ENCODE data around the gene MRPL22.
A peak's percentile ranks its signal among the peaks of the same experiment; 100 is the strongest.
"Not testable (repeated sequence)": the region's sequence is repeated elsewhere in the genome, so short reads cannot be mapped to it uniquely, and the experiment has no call there.

MRPL22 gene

DNA sequence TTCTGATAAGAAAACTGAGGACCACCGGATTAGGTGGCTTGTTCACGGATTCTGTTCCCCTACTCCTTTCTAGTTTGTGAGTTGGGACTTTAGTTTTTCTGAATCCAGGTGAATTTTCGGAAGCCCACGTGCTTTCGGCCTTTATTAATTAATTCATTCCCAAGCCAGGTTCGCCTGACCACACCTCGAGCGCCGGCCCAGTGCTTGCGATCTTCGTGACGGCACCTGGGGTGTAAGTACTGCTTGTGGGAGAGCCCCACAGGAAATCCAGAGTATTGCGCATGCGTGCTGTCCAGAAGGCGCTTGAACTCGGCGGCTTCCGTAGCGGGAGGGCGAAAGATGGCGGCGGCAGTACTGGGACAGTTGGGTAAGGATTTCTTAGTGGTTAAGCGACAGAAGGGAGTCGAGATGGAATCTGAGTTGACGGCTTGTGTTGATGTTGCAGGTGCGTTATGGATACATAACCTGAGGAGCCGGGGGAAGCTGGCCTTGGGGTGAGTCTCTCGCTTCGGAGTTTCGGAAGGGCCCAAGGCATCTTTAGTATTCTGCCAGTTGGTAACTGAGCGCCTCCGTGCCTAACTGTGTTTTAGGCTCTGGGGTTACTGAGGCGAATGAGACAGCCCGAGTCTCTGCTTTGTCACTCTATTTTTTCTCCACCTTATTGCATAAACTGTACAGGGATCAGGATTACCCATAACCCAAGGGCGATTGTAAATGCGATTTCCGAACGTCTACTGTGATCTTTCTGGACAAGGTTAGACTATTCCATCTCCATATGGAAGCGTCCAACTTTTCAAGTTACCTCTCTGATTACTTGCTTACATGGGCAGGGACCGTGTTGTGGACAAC lies at the start of gene MRPL22:
MRPL22 (plus strand) TSS at position 302 of the 849 bp plus-strand sequence; CDS start at position 340, 38 bp downstream.
- DNase-seq (ENCODE audit: low read depth) = peak; percentile 86

DNA sequence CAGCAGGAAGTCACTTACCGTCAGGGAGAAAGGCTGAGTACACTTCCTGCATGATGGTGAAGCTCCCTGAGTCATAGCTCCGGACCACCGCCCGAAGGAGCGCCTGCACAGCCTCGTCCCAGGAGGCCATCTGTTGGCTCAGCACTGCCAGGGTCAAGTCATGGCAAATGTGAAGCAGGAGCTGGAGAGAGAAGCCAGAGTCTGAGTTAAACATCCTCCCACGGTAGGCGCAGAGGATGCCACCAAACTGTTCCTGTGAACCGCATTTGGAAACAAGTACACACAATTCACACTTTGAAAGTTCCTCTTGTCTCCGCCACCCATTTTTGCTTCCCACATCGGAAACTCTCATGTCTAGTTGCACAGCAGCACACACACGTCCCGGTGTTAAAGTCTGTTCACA lies 48.5 kb upstream of the MRPL22 start:
- DNase-seq (ENCODE audit: low read depth) = no peak

DNA sequence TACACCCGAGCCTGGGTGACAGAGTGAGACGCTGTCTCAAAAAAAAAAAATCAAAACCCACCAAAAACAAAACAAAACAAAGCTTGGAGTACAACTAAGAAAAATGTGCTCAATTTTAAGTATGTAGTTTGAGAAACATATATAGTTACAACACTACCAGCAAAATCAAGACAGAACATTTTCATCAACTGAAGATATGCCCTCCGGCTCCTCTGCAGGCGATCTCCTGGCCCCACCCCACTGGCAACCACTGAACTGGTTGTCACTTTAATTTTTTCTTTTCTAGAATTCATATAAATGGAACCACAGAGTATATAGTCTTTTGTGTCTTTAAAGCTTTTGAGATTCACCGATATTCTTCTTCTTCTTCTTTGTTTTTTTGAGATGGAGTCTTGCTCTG lies 47.5 kb upstream of the MRPL22 start:
- DNase-seq (ENCODE audit: low read depth) = no peak

DNA sequence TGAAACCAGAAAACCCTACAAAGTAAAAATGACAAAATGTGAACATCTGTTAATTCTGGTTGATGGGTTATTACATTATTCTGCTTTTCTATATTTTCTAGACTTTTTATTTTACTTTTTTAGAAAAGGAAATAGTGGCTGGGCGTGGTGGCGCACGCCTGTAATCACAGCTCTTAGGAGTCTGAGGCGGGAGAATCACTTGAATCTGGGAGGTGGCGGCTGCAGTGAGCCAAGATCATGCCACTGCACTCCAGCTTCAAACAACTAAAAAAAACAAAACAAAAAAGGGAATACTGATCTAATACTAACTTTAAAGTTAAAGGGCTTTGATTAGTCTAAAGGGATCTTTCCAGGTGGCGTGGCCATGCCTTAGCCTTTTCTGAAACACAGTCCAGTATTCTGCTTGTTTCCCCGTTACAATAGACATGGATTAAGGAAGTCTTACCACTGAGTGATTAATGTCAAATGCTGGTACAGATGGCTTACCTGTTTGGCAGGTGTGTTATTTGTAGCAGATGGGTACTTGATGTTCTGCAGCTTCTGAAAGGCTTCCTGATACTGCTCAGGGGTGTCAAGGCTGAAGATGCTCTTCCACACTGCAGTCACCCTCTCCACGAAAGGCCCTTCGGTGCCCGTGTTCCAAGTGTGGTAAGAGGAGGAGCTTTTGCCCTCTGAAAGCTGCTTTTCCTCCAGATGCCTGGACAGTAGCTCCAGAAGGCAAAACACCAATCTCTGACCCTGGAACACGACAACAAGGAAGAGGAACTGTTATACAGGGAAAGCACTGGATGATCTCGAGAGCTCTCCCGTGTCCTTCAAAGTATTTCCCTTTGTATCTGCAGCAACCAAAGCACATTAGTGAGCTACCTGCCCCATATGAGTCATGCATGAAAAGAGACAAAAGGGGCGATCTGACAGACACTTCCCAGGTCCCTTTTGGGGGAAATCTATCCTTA lies 45.0 kb upstream of the MRPL22 start:
- DNase-seq (ENCODE audit: low read depth) = no peak

DNA sequence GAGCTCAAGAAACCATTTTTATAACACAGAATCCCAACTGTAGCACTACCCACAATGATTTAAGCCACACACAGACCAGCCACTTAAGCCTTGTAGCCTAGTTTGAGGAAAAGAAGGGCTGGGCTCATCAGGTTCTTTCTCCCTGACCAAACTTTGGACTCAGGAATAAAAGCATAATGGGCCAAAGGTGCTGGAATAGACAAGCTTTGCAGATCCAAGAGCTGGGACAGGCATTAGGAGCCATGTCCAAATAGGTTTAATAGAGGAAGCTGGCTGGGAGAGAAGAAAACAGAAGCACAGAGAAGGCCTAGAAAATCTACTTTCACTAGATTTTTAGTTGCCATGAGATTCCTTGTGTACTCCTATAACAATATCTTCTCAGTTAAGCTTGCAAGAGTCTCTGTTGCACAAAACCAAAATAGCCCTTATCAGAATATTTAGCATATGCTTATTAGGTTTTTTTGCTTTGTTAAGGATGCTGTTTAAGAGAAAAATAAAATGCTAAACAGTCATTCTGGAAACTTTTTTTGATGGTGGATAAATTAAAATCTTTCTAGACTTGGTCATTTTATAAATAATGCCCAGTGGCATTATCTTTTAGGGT lies 44.2 kb upstream of the MRPL22 start:
- DNase-seq (ENCODE audit: low read depth) = no peak

DNA sequence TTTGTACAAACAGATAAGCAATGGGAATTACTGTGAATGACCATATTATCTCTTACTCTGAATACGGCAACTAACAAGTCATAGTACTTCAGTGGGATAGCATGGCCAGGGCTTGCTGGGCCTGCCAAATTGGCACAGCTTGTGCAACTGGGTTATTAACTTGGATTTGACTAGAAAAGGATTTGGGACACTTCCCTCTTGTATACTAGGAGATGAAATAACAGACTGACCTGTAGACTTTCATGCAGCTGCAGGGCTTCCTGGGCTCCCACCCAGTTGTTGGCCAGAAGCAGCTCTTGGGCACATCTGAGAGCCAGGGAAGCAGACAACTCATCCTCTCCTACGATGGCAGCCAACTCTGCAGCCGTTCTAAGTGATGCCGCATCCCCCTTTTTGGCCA lies 42.7 kb upstream of the MRPL22 start:
- DNase-seq (ENCODE audit: low read depth) = no peak

DNA sequence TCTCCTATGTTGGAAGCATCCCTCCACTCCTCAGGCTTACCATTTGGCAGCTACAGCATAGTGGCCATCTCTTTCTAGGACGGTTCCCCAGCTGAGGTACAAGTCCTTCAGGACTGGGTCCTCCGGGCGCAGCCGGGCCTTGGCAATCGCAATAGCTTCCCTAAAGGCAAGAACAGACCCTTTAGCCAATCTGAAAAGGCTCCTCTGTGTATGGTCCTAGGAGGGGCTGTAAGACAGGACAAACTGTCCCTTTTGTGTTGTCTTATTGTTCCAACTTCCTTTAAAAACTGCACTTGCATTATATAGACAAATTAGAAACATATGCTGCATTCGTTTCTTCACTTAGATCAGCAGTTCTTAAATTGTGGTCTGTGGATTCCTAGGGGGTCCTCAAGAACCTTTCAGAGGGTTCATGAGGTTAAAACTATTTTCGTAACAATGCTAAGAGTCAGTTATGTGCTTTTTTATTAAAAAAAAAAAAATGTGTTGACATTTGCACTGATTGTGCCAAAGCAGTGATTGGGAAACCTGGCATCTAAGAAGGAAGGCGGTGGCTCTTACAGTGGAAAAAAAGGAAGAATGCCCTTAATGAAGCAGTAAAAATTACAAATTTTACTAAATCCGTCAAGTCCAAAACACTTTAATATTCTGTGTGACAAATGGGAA lies 41.6 kb upstream of the MRPL22 start:
- no peak for DNase-seq (ENCODE audit: low read depth)

DNA sequence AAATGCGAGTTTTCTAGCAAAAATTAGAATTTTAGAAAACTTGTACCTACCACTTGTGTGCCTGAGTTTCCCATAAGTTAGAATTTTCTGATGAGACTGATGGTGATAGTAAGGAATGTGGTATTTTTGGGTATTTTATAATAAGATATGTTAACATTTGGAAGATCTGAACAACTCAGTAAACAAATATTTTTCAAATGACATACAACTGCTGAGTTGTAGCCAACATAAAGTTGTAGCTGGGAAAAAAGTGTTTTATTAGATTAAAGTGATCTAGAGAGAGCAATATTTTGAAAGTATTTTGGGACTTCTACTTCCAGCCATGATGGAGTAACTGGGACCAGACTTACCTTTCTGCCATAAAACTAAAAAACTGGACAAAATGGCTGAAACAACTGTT lies 40.8 kb upstream of the MRPL22 start:
- no peak for DNase-seq (ENCODE audit: low read depth)

DNA sequence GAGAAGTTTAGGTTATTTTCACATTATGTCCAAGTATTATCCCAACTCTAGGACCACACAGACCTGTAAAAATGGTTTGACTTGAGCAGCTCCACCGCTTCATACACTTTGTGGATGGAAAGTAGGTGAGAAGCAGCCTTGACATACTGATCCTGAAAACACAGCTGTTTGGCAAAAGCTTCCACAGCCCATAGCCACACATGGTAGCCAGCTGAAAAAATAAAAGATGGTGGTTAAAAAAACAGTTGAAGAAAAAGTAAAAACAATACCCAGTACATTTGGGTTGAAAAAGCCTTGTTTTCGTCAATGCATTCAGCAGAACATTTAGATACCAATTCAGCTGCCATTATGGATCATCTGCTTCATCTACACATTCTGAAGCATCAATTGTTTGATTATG lies 39.6 kb upstream of the MRPL22 start:
- DNase-seq (ENCODE audit: low read depth) = no peak

DNA sequence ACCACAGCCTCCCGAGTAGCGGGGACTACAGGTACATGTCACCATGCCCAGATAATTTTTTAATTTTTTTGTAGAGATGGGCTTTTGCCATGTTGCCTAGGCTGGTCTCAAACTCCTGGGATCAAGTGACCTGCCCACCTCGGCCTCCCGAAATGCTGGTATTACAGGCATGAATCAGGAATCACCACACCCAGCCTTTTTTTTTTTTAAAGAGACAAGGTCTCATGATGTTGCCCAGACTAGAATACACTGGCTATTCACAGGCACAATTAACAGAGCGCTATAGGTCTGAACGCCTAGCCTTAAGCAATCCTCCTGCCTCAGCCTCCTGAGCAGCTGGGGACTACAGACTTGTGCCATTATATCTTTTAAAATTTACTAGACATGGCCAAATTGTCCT lies 39.0 kb upstream of the MRPL22 start:
- no peak for DNase-seq (ENCODE audit: low read depth)

DNA sequence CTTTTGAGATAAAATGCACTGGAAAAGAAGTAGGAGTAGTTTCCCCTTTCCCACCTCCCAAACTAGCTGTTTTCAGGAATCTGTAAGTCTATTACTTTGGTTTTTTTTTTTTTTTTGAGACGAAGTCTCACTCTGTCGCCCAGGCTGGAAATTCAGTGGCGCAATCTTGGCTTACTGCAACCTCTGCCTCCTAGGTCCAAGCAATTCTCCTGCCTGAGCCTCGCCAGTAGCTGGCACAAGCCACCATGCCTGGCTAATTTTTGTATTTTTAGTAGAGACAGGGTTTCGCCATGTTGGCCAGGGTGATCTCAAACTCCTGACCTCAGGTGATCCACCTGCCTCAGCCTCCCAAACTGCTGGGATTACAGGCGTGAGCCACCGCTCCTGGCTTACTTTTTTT lies 35.3 kb upstream of the MRPL22 start:
- DNase-seq (ENCODE audit: low read depth) = not testable (repeated sequence)

DNA sequence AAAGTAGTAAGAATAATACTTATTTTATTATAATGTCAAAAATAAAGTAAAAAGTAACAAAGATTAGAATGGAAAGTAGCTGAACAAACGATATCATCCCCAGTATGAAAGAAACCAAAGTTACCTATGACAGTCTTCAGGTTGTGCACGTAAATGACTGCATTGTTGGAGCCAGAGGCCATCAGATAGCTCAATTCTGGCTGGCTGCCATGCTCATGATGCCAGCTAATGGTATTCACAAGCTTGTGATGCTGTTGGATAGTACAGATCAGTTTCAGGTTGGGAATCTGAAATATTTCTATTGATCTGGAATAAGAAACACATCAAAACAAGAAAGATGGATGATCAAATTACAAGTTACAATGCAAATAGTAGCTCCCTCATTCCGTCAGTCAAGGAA lies 24.0 kb upstream of the MRPL22 start:
- no peak for DNase-seq (ENCODE audit: low read depth)

DNA sequence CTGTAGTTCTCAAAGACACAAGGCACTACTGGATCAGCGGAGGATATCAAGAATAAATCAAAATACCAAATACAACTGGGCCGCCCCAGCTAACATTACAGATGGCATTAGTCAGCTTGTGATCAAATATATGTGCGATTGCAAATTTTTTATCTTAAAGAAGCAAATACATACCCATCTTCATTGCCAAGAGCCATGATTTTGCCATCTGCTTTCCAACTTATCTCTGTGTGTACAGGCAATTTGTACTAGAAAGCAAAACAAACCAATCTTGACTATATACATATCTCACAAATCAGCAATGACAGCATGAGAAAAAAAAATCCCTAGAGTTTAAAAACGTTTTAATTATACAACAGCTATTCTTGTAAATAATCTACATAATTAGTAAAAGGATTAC lies 23.1 kb upstream of the MRPL22 start:
- no peak for DNase-seq (ENCODE audit: low read depth)

DNA sequence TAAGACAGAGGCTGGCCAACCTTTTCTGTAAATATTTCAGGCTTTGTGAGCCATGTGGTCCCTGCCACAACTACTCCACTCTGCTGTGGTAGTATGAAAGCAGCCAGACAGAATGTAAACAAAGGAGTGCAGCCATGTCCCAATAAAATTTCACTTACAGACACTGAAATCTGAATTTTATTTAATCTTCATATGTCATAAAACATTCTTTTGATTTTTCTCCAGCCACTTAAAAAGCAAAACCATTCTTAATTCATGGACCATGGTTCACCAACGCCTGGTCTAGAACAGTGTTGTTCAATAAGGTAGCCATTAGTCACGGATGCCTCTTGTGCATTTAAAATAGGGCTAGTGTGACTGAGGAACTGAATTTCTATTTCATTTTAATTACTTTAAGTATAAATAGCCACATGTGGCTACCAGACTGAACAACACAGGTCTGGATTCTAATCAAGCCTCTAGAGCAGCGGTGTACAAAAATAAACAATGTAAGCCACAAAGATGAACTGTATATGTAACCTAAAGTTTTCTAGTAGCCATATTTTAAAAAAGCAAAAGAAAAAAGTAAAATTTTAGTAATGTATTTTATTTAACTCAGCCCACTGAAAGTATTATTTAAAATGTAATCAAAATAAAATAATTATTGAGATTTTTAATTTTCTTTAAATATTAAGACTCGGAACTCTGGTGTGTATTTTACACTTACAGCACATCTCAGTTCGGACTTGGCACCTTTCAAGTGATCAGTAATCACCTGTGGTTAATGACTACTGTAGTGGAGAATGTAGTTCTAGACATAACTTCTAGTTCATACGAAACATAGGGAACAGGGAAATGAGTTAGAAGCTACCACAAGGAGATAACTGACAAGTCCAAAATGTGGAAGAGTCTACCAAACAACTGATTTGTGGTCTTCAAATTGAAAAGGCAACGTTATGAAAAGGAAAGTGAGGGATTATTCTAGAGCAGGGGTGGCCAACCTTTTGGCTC lies 17.1 kb upstream of the MRPL22 start:
- DNase-seq (ENCODE audit: low read depth) = no peak

DNA sequence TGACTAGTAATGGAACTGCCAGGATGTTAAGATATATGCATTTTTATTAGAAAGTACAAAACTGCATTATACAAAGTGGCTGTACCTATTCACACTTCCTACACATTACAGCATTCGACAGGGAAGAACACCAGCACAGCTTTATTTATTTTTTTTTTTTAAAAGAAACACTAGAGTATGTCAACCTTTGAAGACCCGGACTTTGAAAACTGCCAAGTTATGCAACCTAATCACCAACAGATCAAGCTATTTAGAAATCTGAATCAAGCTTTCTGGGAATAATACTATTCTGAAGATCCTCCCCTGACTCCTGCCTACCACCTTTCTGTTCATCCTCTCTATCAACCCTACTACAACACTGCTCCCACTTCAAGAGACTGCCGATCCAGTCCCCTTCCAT lies 7.3 kb upstream of the MRPL22 start:
- no peak for DNase-seq (ENCODE audit: low read depth)

DNA sequence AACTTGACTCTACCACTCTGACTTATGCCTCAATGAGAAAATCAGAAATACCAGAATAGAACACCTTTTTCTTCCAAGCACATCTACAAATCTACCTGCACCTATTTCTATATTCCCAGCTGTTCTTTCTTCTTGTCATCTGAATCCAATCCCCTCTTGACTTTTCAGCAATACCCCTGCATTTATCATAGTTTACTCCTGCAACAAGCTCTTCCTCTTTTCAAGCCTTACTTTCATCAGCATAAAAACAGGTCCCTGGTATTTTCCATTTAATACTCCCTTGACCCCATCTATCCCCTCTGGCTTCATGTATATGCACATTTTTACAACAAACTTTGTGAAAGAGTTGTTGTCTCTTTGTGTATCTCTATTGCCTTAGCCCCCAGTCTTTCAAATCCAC lies 6.0 kb upstream of the MRPL22 start:
- no peak for DNase-seq (ENCODE audit: low read depth)

DNA sequence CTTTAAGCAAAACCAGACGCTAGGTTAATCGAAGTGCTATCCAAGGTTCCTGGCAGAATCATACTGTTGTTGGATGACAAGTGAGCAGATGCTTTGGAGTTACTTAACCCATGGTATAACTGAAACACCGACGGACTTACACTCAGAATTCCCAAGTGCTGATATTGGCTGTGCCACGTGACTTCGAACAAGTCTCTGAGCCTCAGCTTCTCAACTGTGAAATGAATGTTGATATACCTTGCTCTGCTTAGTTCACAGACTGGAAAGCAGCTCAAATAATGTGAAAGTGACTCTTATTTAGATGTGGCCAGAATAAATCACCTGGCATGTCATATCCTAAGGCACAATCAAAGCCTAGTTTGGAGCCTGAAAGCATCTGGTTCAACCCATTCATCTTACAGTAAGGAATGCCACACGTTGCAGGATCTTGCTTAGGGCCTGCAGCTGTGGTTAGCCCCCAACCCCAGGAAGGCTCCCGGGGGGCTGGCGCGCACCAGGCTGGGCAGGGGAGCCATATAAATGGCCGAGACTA lies 3.6 kb upstream of the MRPL22 start:
- no peak for DNase-seq (ENCODE audit: low read depth)

DNA sequence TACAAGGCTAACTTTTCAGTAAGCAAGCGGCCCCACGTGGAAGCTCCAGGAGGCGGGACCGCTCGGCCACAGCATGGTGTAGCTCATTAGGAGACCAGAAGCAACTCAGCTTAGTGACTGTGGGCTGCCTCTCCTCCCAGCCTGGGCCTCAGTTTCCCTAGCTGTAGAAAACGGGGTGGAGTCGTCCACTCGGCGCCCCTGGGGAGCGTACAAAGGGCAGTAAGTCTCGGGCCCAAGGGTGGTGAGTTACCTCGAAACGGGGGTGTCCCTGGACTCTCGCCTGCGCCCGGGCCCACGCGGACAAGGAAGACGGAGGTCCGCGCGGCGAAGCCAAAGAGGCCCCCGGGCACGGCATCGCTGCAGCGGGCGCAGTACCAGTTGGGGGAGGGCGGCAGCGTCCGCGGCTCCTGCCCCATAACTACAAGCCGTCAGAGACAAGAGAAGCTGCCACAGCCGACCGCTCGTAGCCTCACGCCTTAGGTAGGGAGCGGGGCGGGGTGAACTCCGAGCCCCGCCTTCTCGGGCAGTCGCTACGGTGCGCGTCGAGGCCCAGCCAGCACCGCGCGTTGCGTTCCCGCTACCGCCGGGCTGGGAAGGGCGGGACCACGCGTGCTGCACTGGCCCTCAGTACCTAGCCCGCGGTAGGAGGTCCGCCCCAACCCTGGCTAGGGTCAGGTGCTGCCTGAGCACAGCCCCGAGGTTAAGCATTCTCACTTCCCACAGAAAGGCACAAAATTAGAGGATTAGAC lies 3.0 kb upstream of the MRPL22 start, which contains the start of gene GEMIN5:
GEMIN5 (minus strand) TSS at position 494 of the 749 bp plus-strand sequence; CDS start at position 416, 78 bp downstream.
- peak; percentile 70 for DNase-seq (ENCODE audit: low read depth)

DNA sequence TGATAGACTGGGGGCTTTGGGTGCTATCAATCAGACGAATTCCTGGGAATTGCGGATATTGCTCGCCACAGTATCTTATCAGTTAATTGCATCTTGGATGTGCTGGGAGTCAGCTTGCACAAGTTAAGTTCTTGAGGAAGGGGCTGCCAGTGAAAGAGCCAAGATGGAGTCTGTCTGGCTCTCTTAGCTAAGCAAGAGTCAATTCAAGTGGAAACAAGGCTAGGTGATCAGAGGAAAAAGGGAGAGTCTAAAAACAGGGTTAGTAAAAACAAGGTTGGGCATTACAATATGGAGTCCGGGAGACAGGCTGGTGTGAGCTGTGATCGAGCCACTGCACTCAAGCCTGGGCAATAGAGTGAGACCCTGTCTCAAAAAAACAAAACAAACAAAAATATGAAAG lies 1.5 kb upstream of the MRPL22 start:
- not testable (repeated sequence) for DNase-seq (ENCODE audit: low read depth)

DNA sequence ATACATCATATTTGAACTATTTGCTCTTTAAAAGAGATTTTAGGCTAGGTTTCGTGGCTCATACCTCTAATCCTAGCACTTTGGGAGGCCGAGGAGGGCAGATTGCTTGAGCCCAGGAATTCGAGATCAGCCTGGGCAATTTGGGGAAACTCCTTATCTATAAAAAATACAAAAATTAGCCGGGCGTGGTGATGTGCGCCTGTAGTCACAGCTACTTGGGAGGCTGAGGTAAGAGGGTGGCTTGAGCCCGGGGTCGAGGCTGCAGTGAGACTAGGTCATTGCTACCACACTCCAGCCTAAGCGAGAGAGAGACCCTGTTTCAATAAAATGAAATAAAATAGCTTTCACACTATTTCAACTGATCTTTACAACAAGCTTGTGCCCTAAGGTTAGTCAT lies 500 bp upstream of the MRPL22 start:
- DNase-seq (ENCODE audit: low read depth) = no peak

Data from stimulated activated CD8-positive, alpha-beta memory T cell treated with anti-CD3 and anti-CD28 coated beads, Interleukin-12 subunit alpha, Interleukin-12 subunit beta, amount 100 ng/mL, for 4 hours (primary cell).